OCI-M2 (cell line): ENCODE results near the gene GPR142.
"Not testable (repeated sequence)": the region's sequence is repeated elsewhere in the genome, so short reads cannot be mapped to it uniquely, and the experiment has no call there.

Source experiments
- DNase-seq: peaks from one replicate; lab custom pipeline; 2025; ENCODE audit not compliant: unreplicated experiment; lab: John Stamatoyannopoulos, UW

The GPR142 gene

GRCh38 chr17:74390680-74391653 lies 23.7 kb downstream of the GPR142 start:
- DNase-seq: no peak

- no peak for DNase-seq
These were observed 24.5 kb downstream of the GPR142 start for GRCh38 chr17:74391771-74392170.

GRCh38 chr17:74392848-74393247 lies 25.5 kb downstream of the GPR142 start:
- no peak for DNase-seq

- DNase-seq: no peak
These were observed 26.1 kb downstream of the GPR142 start for GRCh38 chr17:74393346-74393942.

- no peak for DNase-seq
These were observed 27.1 kb downstream of the GPR142 start for GRCh38 chr17:74394275-74394950.

GRCh38 chr17:74394977-74395376 lies 27.7 kb downstream of the GPR142 start:
- no peak for DNase-seq

GRCh38 chr17:74396567-74396966 lies 29.3 kb downstream of the GPR142 start:
- no peak for DNase-seq

GRCh38 chr17:74402048-74402447 lies 34.7 kb downstream of the GPR142 start:
- DNase-seq: no peak

- no peak for DNase-seq
These were observed 36.3 kb downstream of the GPR142 start for GRCh38 chr17:74403512-74404137.

GRCh38 chr17:74404218-74404617 lies 36.9 kb downstream of the GPR142 start:
- no peak for DNase-seq

- no peak for DNase-seq
These were observed 37.5 kb downstream of the GPR142 start for GRCh38 chr17:74404789-74405188.

- DNase-seq: not testable (repeated sequence)
These were observed 38.0 kb downstream of the GPR142 start for GRCh38 chr17:74405311-74405710.

GRCh38 chr17:74407384-74407783 lies 40.1 kb downstream of the GPR142 start:
- DNase-seq: no peak

- DNase-seq: no peak
These were observed 41.0 kb downstream of the GPR142 start for GRCh38 chr17:74408262-74408661.

GRCh38 chr17:74408815-74409214 lies 41.5 kb downstream of the GPR142 start:
- no peak for DNase-seq

- no peak for DNase-seq
These were observed 42.7 kb downstream of the GPR142 start for GRCh38 chr17:74410001-74410443.

- DNase-seq: no peak
These were observed 45.3 kb downstream of the GPR142 start for GRCh38 chr17:74412581-74412980.

- DNase-seq: no peak
These were observed 46.2 kb downstream of the GPR142 start for GRCh38 chr17:74413491-74413890.

- DNase-seq: no peak
These were observed 47.2 kb downstream of the GPR142 start for GRCh38 chr17:74414510-74414909.

- DNase-seq: no peak
These were observed 48.5 kb downstream of the GPR142 start for GRCh38 chr17:74415608-74416396.
